Tibial nerve (tissue), 4 donors: Measurements from ENCODE around the gene PYURF. TPM values are rescaled to one million over a fixed set of nuclear protein-coding genes. Genes with fewer than 3 reads are reported as not detected.

Experiments
- DNase-seq, 2 donors: peaks; one replicate each; pipeline ENCODE4 v3.0.0-alpha.2; 2019; ENCODE audit warnings: low spot score in 2 of 2
- H3K27ac ChIP-seq, 4 donors: fragments of 200-600 bp; sonication (generic) in 3 of 4; one replicate each; pipeline ENCODE4 v1.5.1; 2017 to 2019; ENCODE audit warnings: mild to moderate bottlenecking in 1 of 4
- H3K27me3 ChIP-seq, 2 donors: fragments of 200-600 bp; sonication (generic) in 1 of 2; one replicate each; pipeline versions ENCODE4 v1.5.1 to v1.6.0; 2017 to 2019
- H3K36me3 ChIP-seq, 3 donors: fragments of 200-600 bp; sonication (generic); one replicate each; pipeline ENCODE4 v1.5.1; 2018 to 2019
- H3K4me1 ChIP-seq, 4 donors: fragments of 200-600 bp; sonication (generic) in 3 of 4; one replicate each; pipeline ENCODE4 v1.5.1; 2017 to 2019
- H3K4me3 ChIP-seq, 4 donors: fragments of 200-600 bp; sonication (generic) in 3 of 4; one replicate each; pipeline ENCODE4 v1.5.1; 2017 to 2019; ENCODE audit warnings: mild to moderate bottlenecking in 1 of 4, moderate library complexity in 1 of 4
- H3K9me3 ChIP-seq, 4 donors: fragments of 200-600 bp; sonication (generic) in 3 of 4; one replicate each; pipeline ENCODE4 v1.5.1; 2017 to 2019
- CTCF ChIP-seq, 5 experiments: fragments of 200-600 bp in 3 of 5; fragments of 450-650 bp in 2 of 5; sonication (generic) in 3 of 5; IDR thresholded peaks; one replicate each; pipeline ENCODE4 v1.5.1; 2016 to 2019; ENCODE audit warnings: antibody characterized with exemption in 5 of 5, mild to moderate bottlenecking in 3 of 5, moderate library complexity in 2 of 5
- EP300 ChIP-seq, 2 donors: sonication (generic); formaldehyde crosslinking; IDR thresholded peaks; one replicate each; pipeline ENCODE4 v1.6.1; 2017; ENCODE audit warnings: antibody characterized with exemption in 2 of 2, mild to moderate bottlenecking in 1 of 2
- POLR2A ChIP-seq, 2 donors: fragments of 450-650 bp; IDR thresholded peaks; one replicate each; pipeline ENCODE4 v1.6.1; 2017; ENCODE audit warnings: antibody characterized with exemption in 2 of 2, mild to moderate bottlenecking in 2 of 2, moderate library complexity in 2 of 2
- WGBS, 2 donors: methylation state at CpG; one replicate each; pipeline ENCODE4 v1.1.5; 2018; 5-methylcytosine and 5-hydroxymethylcytosine counted together
- total RNA-seq, 4 donors: library from RNA; depleted of rRNA; stranded (reverse); fragments of >200 nt; gene quantifications; one replicate each; pipeline ENCODE4 v1.1.0, GENCODE V29; 2016

PYURF gene
- total RNA-seq, 4 donors from 2014 or later = 104 to 135 (median 105) TPM

- Histone ChIP-seq H3K4me1 (peaks cover 0 to 27% (median 11%) of the 10 kb centered on the region in 4 donors), H3K9me3 (no peaks in the 10 kb centered on the region), H3K27ac (no peak overlapping the region), H3K36me3 (no peaks in the 10 kb centered on the region), H3K4me3 (no peak overlapping the region), H3K27me3 (no peaks in the 10 kb centered on the region)
- no peak for DNase-seq
- TF ChIP-seq CTCF (IDR thresholded peaks at IDR 0.05) (peak in 1 of 5 experiments; percentile 22), EP300 (IDR thresholded peaks at IDR 0.05) (no peak)
- 74 to 77% methylated on average over 3 of the region's 3 CpGs for WGBS, 2 donors
These were observed 5.3 kb upstream of the PYURF start for GRCh38 chr4:88528861-88529260.

DNA sequence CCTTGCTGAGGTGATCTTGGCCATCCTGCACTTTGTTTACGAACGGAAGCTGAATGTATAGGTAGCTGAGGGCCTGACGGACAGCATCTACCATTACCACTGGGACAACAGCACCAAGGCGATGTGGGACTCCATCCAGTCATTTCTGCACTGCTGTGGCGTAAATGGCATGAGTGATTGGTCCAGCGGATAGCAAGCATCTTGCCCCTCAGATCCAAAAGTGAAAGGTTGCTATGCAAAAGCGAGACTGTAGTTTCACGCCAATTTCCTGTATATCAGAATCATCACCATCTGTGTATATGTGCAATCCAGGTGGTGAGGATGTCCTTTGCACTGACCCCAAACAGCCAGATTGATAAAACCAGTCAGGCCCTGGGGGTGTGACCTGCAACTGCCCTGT, 4.2 kb upstream of the PYURF start:
- WGBS, 2 donors = 92% methylated on average over 7 to 8 of the region's 8 CpGs
- Histone ChIP-seq H3K9me3 (no peaks in the 10 kb centered on the region), H3K36me3 (no peaks in the 10 kb centered on the region), H3K4me3 (no peak overlapping the region), H3K27me3 (no peaks in the 10 kb centered on the region), H3K27ac (no peak overlapping the region), H3K4me1 (peaks cover 0 to 27% (median 11%) of the 10 kb centered on the region in 4 donors)
- no peak for DNase-seq
- TF ChIP-seq EP300 (IDR thresholded peaks at IDR 0.05) (no peak), POLR2A (IDR thresholded peaks at IDR 0.05) (no peak), CTCF (IDR thresholded peaks at IDR 0.05) (no peak)

DNA sequence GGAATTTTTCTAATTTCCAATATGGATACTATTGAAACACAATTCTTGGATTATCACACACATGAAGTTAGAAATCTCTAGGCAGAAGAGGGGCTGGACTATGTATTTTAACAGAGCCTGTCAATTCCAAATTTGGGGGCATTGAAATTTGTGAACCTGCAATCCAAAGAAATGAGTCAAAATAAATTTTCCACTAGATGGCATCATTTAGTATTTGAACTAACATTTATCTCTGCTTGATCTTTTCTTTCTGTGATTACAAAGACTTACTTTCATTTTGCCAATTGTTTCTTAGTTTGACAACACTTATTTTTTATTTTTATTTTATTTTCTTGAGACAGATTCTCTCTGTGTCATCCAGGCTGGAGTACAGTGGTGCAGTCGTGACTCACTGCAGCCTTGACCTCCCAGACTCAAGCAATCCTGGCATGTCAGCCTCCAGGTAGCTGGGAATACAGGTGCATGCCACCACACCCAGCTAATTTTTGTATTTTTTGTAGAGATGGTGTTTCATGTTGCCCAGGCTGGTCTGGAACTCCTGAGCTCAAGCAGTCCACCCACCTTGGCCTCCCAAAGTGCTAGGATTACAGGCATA, 2.7 kb upstream of the PYURF start:
- DNase-seq = no peak
- peaks cover 0 to 3% (median under 1%) of the 10 kb centered on the region in 3 donors for H3K36me3 ChIP-seq
- WGBS, 2 donors = 11 to 24% methylated on average over 1 of the region's 1 CpG
- no peak overlapping the region for H3K4me3 ChIP-seq
- H3K27ac ChIP-seq = peak overlapping the region in 2 of 4 donors; percentile 31 to 36
- H3K4me1 ChIP-seq = peaks cover 0 to 40% (median 21%) of the 10 kb centered on the region in 4 donors
- H3K9me3 ChIP-seq = no peaks in the 10 kb centered on the region
- TF ChIP-seq CTCF (IDR thresholded peaks at IDR 0.05) = peak in 2 of 5 experiments; percentile 14 to 33
- no peak for TF ChIP-seq POLR2A (IDR thresholded peaks at IDR 0.05)
- no peaks in the 10 kb centered on the region for H3K27me3 ChIP-seq

- peaks cover 0 to 47% (median 21%) of the 10 kb centered on the region in 4 donors for H3K4me1 ChIP-seq
- 47 to 52% methylated on average over 2 of the region's 2 CpGs for WGBS, 2 donors
These were observed 595 bp upstream of the PYURF start for GRCh38 chr4:88524171-88524570.

More at GRCh38 chr4:88524171-88524570, 595 bp upstream of the PYURF start:
- Histone ChIP-seq H3K9me3 (no peaks in the 10 kb centered on the region), H3K36me3 (peaks cover 0 to 21% (median 3%) of the 10 kb centered on the region in 3 donors), H3K4me3 (peak overlapping the region; percentile 81 to 95 (median 84)), H3K27ac (peak overlapping the region; percentile 83 to 95 (median 90)), H3K27me3 (no peaks in the 10 kb centered on the region)
- no peak for DNase-seq
- TF ChIP-seq CTCF (IDR thresholded peaks at IDR 0.05) (no peak), POLR2A (IDR thresholded peaks at IDR 0.05) (no peak), EP300 (IDR thresholded peaks at IDR 0.05) (no peak)
